HG02870 (cell line): ENCODE data around the gene ABCC5.

ENCODE experiments used
- ATAC-seq: cut with Tn5 transposase; IDR thresholded peaks from one replicate; pipeline ENCODE4 v1.9.1; 2021; ENCODE audit warnings: mild to moderate bottlenecking, moderate library complexity; ENCODE audit not compliant: unreplicated experiment

The ABCC5 gene

GRCh38 chr3:183981990-183982644 is 35.6 kb downstream of the ABCC5 start:
- ATAC-seq: no peak

GRCh38 chr3:183980403-183980802 is 37.3 kb downstream of the ABCC5 start:
- ATAC-seq: no peak

GRCh38 chr3:183975981-183976662 is 41.6 kb downstream of the ABCC5 start:
- no peak for ATAC-seq

GRCh38 chr3:183968666-183969245 is 48.9 kb downstream of the ABCC5 start:
- ATAC-seq: no peak

- no peak for ATAC-seq
Observed at GRCh38 chr3:183967693-183968092, 50.0 kb downstream of the ABCC5 start.

GRCh38 chr3:183966361-183966791 is 51.3 kb downstream of the ABCC5 start:
- ATAC-seq: no peak

- ATAC-seq: no peak
Observed at GRCh38 chr3:183962807-183963206, 54.9 kb downstream of the ABCC5 start.

GRCh38 chr3:183959214-183959613 is 58.5 kb downstream of the ABCC5 start:
- no peak for ATAC-seq

GRCh38 chr3:183958775-183959174 is 58.9 kb downstream of the ABCC5 start:
- ATAC-seq: no peak

GRCh38 chr3:183958226-183958625 is 59.5 kb downstream of the ABCC5 start:
- ATAC-seq: no peak

GRCh38 chr3:183954875-183955274 is 62.8 kb downstream of the ABCC5 start:
- no peak for ATAC-seq

- no peak for ATAC-seq
Observed at GRCh38 chr3:183953471-183954070, 64.1 kb downstream of the ABCC5 start.

GRCh38 chr3:183951459-183951858 is 66.2 kb downstream of the ABCC5 start:
- no peak for ATAC-seq

GRCh38 chr3:183949690-183950089 is 68.0 kb downstream of the ABCC5 start:
- no peak for ATAC-seq

GRCh38 chr3:183946037-183946436 is 71.6 kb downstream of the ABCC5 start:
- ATAC-seq: no peak

- no peak for ATAC-seq
Observed at GRCh38 chr3:183944775-183945174, 72.9 kb downstream of the ABCC5 start.

GRCh38 chr3:183943739-183944138 is 73.9 kb downstream of the ABCC5 start:
- no peak for ATAC-seq

GRCh38 chr3:183941216-183941615 is 76.5 kb downstream of the ABCC5 start:
- no peak for ATAC-seq

- ATAC-seq: no peak
Observed at GRCh38 chr3:183937601-183938286, 79.9 kb downstream of the ABCC5 start.

GRCh38 chr3:183933160-183933559 is 84.5 kb downstream of the ABCC5 start:
- ATAC-seq: no peak

GRCh38 chr3:183931881-183932280 is 85.8 kb downstream of the ABCC5 start:
- ATAC-seq: no peak
